Gastrocnemius medialis (tissue), 4 donors: Measurements from ENCODE around the gene CSRNP3.

ENCODE experiments used
- CTCF ChIP-seq, 5 experiments: fragments of 450-650 bp in 3 of 5; fragments of 200-600 bp in 2 of 5; sonication (generic) in 2 of 5; IDR thresholded peaks in 4 of 5; conservative IDR thresholded peaks in 1 of 5; 1 replicate in 4 of 5; 2 replicates in 1 of 5; pipeline ENCODE4 v1.5.1; 2016 to 2019; ENCODE audit warnings: antibody characterized with exemption in 5 of 5, mild to moderate bottlenecking in 3 of 5, moderate library complexity in 3 of 5
- POLR2A ChIP-seq, 2 donors: fragments of 450-650 bp; IDR thresholded peaks; one replicate each; pipeline ENCODE4 v1.6.1; 2017; ENCODE audit warnings: antibody characterized with exemption in 2 of 2, mild to moderate bottlenecking in 2 of 2, moderate library complexity in 2 of 2

DNA sequence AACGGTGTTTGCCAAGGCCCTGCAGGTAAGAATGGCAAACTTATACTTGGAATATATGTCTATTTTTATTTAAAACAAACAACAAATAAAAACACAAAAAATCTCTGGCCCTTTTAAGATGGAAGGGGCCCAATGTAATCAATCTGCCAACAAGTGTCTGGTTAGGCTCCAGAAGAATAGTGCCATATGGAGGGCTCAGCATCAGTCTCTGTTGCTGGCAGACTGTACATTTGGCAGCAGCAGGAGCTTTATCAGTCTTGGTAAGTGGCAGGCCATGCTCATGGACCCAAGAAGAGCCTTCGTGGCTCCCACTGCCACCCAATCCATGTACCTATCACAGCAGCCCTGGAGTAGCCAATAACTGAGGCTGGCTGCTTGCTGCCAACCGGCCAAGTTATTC, 223.4 kb downstream of the CSRNP3 start:
- TF ChIP-seq CTCF (IDR thresholded peaks at IDR 0.05 in 4 of 5, conservative IDR thresholded peaks at IDR 0.05 in 1 of 5) = no peak
- no peak for TF ChIP-seq POLR2A (IDR thresholded peaks at IDR 0.05)
